SK-N-SH treated with all-trans-retinoic acid at 6 μM for 48 hours (cell line): ENCODE results near the gene IL9.

ENCODE experiments used
- ATAC-seq: fragments of 200-7000 bp; cut with Tn5 transposase; 3 replicates; pipeline ENCODE4 v1.9.1; 2020; ENCODE audit warnings: mild to moderate bottlenecking, moderate library complexity
- ARNTL ChIP-seq: fragments of 450-650 bp; formaldehyde crosslinking; IDR thresholded peaks from 2 replicates; pipeline ENCODE4 v1.5.0; 2020; ENCODE audit warnings: low read depth, mild to moderate bottlenecking, moderate library complexity, borderline replicate concordance
- CSRNP3 ChIP-seq: fragments of 250-450 bp; sonication (Bioruptor Pico); IDR thresholded peaks from 2 replicates; pipeline ENCODE4 v1.5.1; 2021; ENCODE audit warnings: mild to moderate bottlenecking, moderate library complexity
- TCF4 ChIP-seq: fragments of 250-450 bp; sonication (Bioruptor Pico); IDR thresholded peaks from 2 replicates; pipeline ENCODE4 v1.8.0; 2021; ENCODE audit warnings: mild to moderate bottlenecking, moderate library complexity, borderline replicate concordance
- ZNF70 ChIP-seq: fragments of 450-650 bp; formaldehyde crosslinking; IDR thresholded peaks from 2 replicates; pipeline ENCODE4 v1.5.0; 2020; ENCODE audit warnings: mild to moderate bottlenecking, moderate library complexity
- TF ChIP-seq, protein P1 (sequence below): fragments of 250-450 bp; sonication (Bioruptor Pico); IDR thresholded peaks from 2 replicates; pipeline ENCODE4 v1.5.1; 2020; ENCODE audit warnings: low read depth, mild to moderate bottlenecking, moderate library complexity

The IL9 gene

GRCh38 chr5:135842737-135843136, 52.9 kb downstream of the IL9 start:
- TF ChIP-seq TCF4 (CRISPR knock-in tag) (no peak), ARNTL (CRISPR knock-in tag) (no peak), CSRNP3 (CRISPR knock-in tag) (no peak), ZNF70 (CRISPR knock-in tag) (no peak)
- TF ChIP-seq, protein P1, sequence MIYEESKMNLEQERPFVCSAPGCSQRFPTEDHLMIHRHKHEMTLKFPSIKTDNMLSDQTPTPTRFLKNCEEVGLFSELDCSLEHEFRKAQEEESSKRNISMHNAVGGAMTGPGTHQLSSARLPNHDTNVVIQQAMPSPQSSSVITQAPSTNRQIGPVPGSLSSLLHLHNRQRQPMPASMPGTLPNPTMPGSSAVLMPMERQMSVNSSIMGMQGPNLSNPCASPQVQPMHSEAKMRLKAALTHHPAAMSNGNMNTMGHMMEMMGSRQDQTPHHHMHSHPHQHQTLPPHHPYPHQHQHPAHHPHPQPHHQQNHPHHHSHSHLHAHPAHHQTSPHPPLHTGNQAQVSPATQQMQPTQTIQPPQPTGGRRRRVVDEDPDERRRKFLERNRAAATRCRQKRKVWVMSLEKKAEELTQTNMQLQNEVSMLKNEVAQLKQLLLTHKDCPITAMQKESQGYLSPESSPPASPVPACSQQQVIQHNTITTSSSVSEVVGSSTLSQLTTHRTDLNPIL = no peak
- no peak for ATAC-seq
